H1 (cell line): Measurements from ENCODE around the gene AIRE. TPM values are rescaled to one million over a fixed set of nuclear protein-coding genes. Genes with fewer than 3 reads are reported as not detected.

Experiments
- BCL11A ChIP-seq, 2 experiments: IDR thresholded peaks; one replicate each; pipeline ENCODE4 v1.6.1; 2011; ENCODE audit warnings: low read depth in 2 of 2, low read length in 2 of 2, mild to moderate bottlenecking in 2 of 2
- CTBP2 ChIP-seq: IDR thresholded peaks from 2 replicates; pipeline ENCODE4 v1.7.0; 2011; ENCODE audit warnings: borderline replicate concordance, mild to moderate bottlenecking, moderate library complexity, mixed read lengths, low read length; ENCODE audit not compliant: insufficient read depth, insufficient read length
- EP300 ChIP-seq, 2 experiments: IDR thresholded peaks; 1 replicate in 1 of 2; 2 replicates in 1 of 2; pipeline ENCODE4 v1.6.1; 2011 to 2012; ENCODE audit warnings: low read depth in 2 of 2, low read length in 2 of 2, mild to moderate bottlenecking in 2 of 2, borderline replicate concordance in 1 of 2, inconsistent platforms in 1 of 2, moderate library complexity in 1 of 2
- HDAC2 ChIP-seq, 2 experiments: fragments of 300-600 bp in 1 of 2; sonication (generic) in 1 of 2; IDR thresholded peaks; 2 replicates each; pipeline ENCODE4 v1.6.1; 2011 to 2012; ENCODE audit warnings: low read depth in 2 of 2, low read length in 2 of 2, mild to moderate bottlenecking in 2 of 2, moderate library complexity in 2 of 2, borderline replicate concordance in 1 of 2, inconsistent platforms in 1 of 2
- JUN ChIP-seq: IDR thresholded peaks from 2 replicates; pipeline ENCODE4 v1.6.1; 2011; ENCODE audit warnings: low read depth, mild to moderate bottlenecking, improper control_type of control experiment, low read length
- KDM1A ChIP-seq: fragments of 200-600, 300-600 bp; sonication (generic); IDR thresholded peaks from 2 replicates; pipeline ENCODE4 v1.7.1; 2016; ENCODE audit warnings: mild to moderate bottlenecking, low read length, borderline replicate concordance
- KDM5A ChIP-seq: fragments of 200-600 bp; IDR thresholded peaks from 2 replicates; pipeline ENCODE4 v1.7.1; 2012; ENCODE audit warnings: mild to moderate bottlenecking, low read length, inconsistent platforms, mixed read lengths
- POLR2AphosphoS5 ChIP-seq: IDR thresholded peaks from 2 replicates; pipeline ENCODE4 v1.6.1; 2011; ENCODE audit warnings: low read depth, low read length
- TBP ChIP-seq: IDR thresholded peaks from 2 replicates; pipeline ENCODE4 v1.6.1; 2011; ENCODE audit warnings: low read depth, low read length, improper control_type of control experiment
- polyA plus RNA-seq, 7 experiments: library from polyadenylated mRNA; depleted of rRNA in 3 of 7; stranded (reverse) in 5 of 7; unstranded in 2 of 7; fragments of >200 nt in 5 of 7; fragments of 200-250 nt in 2 of 7; gene quantifications; 1 replicate in 5 of 7; 2 replicates in 1 of 7; 4 replicates in 1 of 7; pipeline versions ENCODE4 v1.2.1 to v1.2.3, GENCODE V29; 2011 to 2013; ENCODE audit warnings: missing spikeins in 2 of 7, mixed read lengths in 2 of 7
- total RNA-seq: library from RNA; stranded (reverse); fragmentation: NEBNext Ultra II Directional; extraction: Animal tissue kit (Norgen Biotek cat#: 25700); gene quantifications from 2 replicates; pipeline ENCODE4 v1.2.1, GENCODE V29; 2021
- TF ChIP-seq, protein P1 (sequence below): fragments of 300-600 bp; sonication (generic); IDR thresholded peaks from 2 replicates; pipeline ENCODE4 v1.7.1; 2012; ENCODE audit warnings: low read length, moderate library complexity, mild to moderate bottlenecking, inconsistent platforms; ENCODE audit not compliant: insufficient replicate concordance
- TF ChIP-seq, protein P2 (sequence below): IDR thresholded peaks from 2 replicates; pipeline ENCODE4 v1.6.1; 2012; ENCODE audit warnings: inconsistent platforms

Gene AIRE
- total and polyA plus RNA-seq, 2 of the 8 experiments (the other 6 are each of a cell fraction or from before 2014, with no cell fraction given): 0.09 TPM; not detected in 1

DNA sequence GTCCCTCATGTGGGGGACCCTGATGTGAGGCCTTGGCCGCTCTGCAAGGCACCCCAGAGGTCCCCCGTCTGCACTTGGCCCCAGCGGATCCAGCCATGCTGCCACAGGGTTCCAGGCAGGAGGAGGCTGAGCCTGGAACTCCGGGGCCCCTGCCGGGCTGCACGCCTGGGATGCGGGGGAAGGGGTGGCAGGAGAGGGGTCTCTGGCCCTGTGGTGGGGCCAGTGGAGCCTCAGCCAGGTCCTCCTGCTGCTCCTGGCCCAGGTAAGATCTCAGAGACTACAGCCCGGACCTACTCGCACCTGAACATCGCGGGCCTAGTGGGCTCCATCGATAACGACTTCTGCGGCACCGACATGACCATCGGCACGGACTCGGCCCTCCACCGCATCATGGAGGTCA, 27.0 kb downstream of the AIRE start (continued):
- TF ChIP-seq, protein P1, sequence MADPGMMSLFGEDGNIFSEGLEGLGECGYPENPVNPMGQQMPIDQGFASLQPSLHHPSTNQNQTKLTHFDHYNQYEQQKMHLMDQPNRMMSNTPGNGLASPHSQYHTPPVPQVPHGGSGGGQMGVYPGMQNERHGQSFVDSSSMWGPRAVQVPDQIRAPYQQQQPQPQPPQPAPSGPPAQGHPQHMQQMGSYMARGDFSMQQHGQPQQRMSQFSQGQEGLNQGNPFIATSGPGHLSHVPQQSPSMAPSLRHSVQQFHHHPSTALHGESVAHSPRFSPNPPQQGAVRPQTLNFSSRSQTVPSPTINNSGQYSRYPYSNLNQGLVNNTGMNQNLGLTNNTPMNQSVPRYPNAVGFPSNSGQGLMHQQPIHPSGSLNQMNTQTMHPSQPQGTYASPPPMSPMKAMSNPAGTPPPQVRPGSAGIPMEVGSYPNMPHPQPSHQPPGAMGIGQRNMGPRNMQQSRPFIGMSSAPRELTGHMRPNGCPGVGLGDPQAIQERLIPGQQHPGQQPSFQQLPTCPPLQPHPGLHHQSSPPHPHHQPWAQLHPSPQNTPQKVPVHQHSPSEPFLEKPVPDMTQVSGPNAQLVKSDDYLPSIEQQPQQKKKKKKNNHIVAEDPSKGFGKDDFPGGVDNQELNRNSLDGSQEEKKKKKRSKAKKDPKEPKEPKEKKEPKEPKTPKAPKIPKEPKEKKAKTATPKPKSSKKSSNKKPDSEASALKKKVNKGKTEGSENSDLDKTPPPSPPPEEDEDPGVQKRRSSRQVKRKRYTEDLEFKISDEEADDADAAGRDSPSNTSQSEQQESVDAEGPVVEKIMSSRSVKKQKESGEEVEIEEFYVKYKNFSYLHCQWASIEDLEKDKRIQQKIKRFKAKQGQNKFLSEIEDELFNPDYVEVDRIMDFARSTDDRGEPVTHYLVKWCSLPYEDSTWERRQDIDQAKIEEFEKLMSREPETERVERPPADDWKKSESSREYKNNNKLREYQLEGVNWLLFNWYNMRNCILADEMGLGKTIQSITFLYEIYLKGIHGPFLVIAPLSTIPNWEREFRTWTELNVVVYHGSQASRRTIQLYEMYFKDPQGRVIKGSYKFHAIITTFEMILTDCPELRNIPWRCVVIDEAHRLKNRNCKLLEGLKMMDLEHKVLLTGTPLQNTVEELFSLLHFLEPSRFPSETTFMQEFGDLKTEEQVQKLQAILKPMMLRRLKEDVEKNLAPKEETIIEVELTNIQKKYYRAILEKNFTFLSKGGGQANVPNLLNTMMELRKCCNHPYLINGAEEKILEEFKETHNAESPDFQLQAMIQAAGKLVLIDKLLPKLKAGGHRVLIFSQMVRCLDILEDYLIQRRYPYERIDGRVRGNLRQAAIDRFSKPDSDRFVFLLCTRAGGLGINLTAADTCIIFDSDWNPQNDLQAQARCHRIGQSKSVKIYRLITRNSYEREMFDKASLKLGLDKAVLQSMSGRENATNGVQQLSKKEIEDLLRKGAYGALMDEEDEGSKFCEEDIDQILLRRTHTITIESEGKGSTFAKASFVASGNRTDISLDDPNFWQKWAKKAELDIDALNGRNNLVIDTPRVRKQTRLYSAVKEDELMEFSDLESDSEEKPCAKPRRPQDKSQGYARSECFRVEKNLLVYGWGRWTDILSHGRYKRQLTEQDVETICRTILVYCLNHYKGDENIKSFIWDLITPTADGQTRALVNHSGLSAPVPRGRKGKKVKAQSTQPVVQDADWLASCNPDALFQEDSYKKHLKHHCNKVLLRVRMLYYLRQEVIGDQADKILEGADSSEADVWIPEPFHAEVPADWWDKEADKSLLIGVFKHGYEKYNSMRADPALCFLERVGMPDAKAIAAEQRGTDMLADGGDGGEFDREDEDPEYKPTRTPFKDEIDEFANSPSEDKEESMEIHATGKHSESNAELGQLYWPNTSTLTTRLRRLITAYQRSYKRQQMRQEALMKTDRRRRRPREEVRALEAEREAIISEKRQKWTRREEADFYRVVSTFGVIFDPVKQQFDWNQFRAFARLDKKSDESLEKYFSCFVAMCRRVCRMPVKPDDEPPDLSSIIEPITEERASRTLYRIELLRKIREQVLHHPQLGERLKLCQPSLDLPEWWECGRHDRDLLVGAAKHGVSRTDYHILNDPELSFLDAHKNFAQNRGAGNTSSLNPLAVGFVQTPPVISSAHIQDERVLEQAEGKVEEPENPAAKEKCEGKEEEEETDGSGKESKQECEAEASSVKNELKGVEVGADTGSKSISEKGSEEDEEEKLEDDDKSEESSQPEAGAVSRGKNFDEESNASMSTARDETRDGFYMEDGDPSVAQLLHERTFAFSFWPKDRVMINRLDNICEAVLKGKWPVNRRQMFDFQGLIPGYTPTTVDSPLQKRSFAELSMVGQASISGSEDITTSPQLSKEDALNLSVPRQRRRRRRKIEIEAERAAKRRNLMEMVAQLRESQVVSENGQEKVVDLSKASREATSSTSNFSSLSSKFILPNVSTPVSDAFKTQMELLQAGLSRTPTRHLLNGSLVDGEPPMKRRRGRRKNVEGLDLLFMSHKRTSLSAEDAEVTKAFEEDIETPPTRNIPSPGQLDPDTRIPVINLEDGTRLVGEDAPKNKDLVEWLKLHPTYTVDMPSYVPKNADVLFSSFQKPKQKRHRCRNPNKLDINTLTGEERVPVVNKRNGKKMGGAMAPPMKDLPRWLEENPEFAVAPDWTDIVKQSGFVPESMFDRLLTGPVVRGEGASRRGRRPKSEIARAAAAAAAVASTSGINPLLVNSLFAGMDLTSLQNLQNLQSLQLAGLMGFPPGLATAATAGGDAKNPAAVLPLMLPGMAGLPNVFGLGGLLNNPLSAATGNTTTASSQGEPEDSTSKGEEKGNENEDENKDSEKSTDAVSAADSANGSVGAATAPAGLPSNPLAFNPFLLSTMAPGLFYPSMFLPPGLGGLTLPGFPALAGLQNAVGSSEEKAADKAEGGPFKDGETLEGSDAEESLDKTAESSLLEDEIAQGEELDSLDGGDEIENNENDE: no peak
- TF ChIP-seq TBP (no peak), KDM1A (no peak), HDAC2 (IDR thresholded peaks at IDR 0.05; ENCODE audit: borderline replicate concordance in 1 of 2, low read depth in 2 of 2, low read length in 2 of 2) (no peak), KDM5A (no peak), EP300 (IDR thresholded peaks at IDR 0.05; ENCODE audit: borderline replicate concordance in 1 of 2, low read depth in 2 of 2, low read length in 2 of 2) (no peak), CTBP2 (no peak), JUN (no peak), BCL11A (IDR thresholded peaks at IDR 0.05; ENCODE audit: low read depth in 2 of 2, low read length in 2 of 2) (no peak), POLR2AphosphoS5 (no peak)
- TF ChIP-seq, protein P2, sequence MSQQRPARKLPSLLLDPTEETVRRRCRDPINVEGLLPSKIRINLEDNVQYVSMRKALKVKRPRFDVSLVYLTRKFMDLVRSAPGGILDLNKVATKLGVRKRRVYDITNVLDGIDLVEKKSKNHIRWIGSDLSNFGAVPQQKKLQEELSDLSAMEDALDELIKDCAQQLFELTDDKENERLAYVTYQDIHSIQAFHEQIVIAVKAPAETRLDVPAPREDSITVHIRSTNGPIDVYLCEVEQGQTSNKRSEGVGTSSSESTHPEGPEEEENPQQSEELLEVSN: no peak
